ENCODE results near the gene APOL3. TPM values are rescaled to one million over a fixed set of nuclear protein-coding genes. Genes with fewer than 3 reads are reported as not detected.
"Not testable (repeated sequence)": the region's sequence is repeated elsewhere in the genome, so short reads cannot be mapped to it uniquely, and the experiment has no call there.

APOL3 gene
- total RNA-seq, 8 experiments from 2014 or later = 0.09 to 31.4 (median 2.5) TPM; not detected in 1

DNA sequence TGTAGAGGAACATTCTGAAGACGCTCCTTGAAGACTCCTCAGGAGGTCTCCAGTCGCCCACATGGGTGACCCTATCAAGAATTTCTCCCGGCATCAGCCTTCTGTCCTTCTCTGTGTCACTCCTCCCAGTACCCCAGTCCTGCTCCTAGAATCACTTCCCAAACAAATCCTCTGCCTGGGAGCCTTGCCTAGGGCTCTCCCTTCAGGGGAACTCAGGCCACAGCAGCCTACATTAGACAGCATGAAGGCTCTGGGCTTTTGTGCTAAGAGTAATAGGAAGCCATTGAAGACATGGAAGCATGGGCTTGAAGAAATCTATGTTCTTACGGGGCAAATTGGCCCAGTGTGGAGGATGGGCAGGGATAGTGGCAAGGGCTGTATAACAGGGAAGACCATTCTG, 21.8 kb downstream of the APOL3 start:
- 0 to 40% methylated on average over 1 of the region's 4 CpGs; no CpG with 5 or more reads in 8 of the 10 experiments for WGBS, 10 experiments
- in situ Hi-C loops (cut with MboI; ENCODE audit: low pct_unique_long_range_greater_than_20kb in 2 of 9, low sequenced_read_pairs in 9 of 9, unreplicated experiment in 9 of 9); H3K27ac ChIP-seq; H3K4me1 ChIP-seq (replicated peaks in 1 of 2); H3K4me3 ChIP-seq: not testable (repeated sequence)
- peak in 1 of 8 experiments; percentile 19 for ATAC-seq (replicated peaks in 6 of 8)

DNA sequence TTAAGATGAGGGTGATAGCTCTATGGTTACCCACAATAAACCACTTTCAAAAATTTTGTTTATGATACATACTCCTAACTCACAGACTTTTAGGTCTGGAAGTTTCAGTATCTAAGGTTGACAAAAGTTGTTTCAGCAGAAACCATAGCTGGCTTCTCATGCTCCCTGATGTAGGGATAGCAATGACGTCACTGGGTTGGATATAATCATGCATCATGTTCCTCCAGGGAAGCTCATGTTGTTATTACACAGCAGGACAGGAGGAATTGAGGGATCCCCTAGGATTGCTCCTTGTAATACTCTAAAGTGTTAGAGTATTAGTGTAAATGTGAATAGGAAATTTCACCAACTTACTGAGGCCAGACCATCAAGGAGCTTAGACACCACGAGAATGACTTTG, 23.6 kb downstream of the APOL3 start:
- no peak overlapping the region for H3K4me3 ChIP-seq
- peak in 1 of 8 experiments; percentile 30 for ATAC-seq (replicated peaks in 6 of 8)

DNA sequence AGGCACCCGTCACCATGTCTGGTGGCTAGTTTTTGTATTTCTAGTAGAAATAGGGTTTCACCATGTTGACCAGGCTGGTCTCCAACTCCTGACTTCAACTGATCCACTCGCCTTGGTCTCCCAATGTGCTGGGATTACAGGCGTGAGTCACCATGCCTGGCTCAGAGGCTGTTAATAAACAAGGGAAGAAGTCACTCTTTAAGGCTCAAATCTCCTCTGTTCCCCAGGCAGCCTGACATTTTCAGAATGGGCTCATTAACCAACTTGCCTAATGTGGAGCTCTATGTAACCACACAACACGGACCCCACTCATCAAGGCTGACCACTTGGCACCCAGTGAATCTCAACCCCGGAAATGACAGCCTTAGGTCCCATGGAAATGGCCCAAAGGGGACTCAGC, 24.1 kb downstream of the APOL3 start:
- H3K4me3 ChIP-seq = no peak overlapping the region
- in situ Hi-C loops (cut with MboI; ENCODE audit: low pct_unique_long_range_greater_than_20kb in 2 of 9, low sequenced_read_pairs in 9 of 9, unreplicated experiment in 9 of 9) = no loop called here
- H3K27ac ChIP-seq = no peak overlapping the region
- H3K4me1 ChIP-seq (replicated peaks in 1 of 2) = no peaks in the 10 kb centered on the region
- ATAC-seq (replicated peaks in 6 of 8) = peak in 1 of 8 experiments; percentile 47
- 0 to 80% (median 60%) methylated on average over 1 to 4 of the region's 5 CpGs; no CpG with 5 or more reads in 4 of the 10 experiments for WGBS, 10 experiments

More for the DNA sequence above, 23.6 kb downstream of the APOL3 start:
- no peak overlapping the region for H3K27ac ChIP-seq
- in situ Hi-C loops (cut with MboI; ENCODE audit: low pct_unique_long_range_greater_than_20kb in 2 of 9, low sequenced_read_pairs in 9 of 9, unreplicated experiment in 9 of 9) = no loop called here
- no peaks in the 10 kb centered on the region for H3K4me1 ChIP-seq (replicated peaks in 1 of 2)
- 42 to 100% (median 80%) methylated on average over 1 to 2 of the region's 2 CpGs; no CpG with 5 or more reads in 3 of the 10 experiments for WGBS, 10 experiments

DNA sequence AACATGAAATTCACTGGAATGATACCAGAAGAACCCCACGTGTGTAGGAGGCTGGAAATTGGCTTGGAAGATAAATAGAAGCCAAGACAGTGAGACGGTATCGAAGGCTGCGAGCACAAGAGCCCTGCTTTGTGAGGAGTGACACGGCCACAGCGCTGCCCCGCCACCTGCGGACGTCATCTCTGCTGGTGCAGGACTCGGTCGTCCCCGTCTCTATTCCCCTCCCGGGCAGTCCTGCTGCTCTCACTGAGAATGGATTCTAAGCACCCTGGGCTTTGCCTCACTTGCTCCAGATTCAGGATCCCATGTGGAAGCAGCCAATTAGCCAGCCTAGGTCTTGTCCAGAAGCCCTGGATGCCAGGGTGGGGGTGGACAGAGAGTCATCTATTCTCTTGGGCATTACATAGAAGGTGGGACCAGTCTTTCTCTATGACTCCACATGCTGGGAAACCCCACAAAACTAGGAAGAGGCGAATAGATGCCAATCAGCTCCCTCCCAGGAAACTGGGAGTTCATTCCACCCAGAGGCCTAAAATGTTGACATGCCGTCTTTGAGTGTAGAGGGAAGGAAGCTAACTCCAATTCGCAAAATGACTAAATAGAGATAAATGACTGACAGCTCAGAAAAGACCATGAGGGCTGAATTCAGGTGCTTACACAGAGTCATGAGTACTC, 25.1 kb downstream of the APOL3 start:
- in situ Hi-C loops (cut with MboI; ENCODE audit: low pct_unique_long_range_greater_than_20kb in 2 of 9, low sequenced_read_pairs in 9 of 9, unreplicated experiment in 9 of 9) = no loop called here
- no peak for ATAC-seq (replicated peaks in 6 of 8)

DNA sequence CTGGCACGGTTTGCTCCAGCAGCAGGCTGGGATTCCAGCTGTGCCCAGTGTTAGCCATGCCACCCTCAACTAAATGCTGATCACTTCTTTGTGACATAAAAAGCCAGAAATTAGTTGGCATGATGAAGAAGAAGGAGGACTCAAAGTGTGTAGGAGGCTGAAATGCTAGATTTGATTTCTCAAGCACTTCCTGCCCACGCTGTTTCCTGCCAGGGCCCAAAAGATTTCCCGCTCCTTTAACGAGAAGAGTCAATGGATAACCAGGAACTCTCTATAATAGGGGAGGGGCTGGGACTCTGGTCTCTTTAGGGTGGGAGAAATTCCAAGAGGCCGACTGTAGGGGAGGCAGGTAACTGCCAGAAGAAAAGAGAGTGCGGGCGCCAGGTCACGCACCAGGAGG, 26.4 kb downstream of the APOL3 start:
- Histone ChIP-seq H3K27ac (no peak overlapping the region), H3K4me1 (replicated peaks in 1 of 2) (no peaks in the 10 kb centered on the region), H3K4me3 (no peak overlapping the region)
- in situ Hi-C loops (cut with MboI; ENCODE audit: low pct_unique_long_range_greater_than_20kb in 2 of 9, low sequenced_read_pairs in 9 of 9, unreplicated experiment in 9 of 9) = no loop called here
- no peak for ATAC-seq (replicated peaks in 6 of 8)
- 0 to 80% (median 52%) methylated on average over 1 to 5 of the region's 8 CpGs; no CpG with 5 or more reads in 1 of the 10 experiments for WGBS, 10 experiments

More for the DNA sequence above, 25.1 kb downstream of the APOL3 start:
- H3K4me1 ChIP-seq (replicated peaks in 1 of 2) = no peaks in the 10 kb centered on the region
- no peak overlapping the region for H3K27ac ChIP-seq
- WGBS, 10 experiments = 43 to 100% (median 76%) methylated on average over 1 to 7 of the region's 16 CpGs; no CpG with 5 or more reads in 2 of the 10 experiments
- H3K4me3 ChIP-seq = no peak overlapping the region

DNA sequence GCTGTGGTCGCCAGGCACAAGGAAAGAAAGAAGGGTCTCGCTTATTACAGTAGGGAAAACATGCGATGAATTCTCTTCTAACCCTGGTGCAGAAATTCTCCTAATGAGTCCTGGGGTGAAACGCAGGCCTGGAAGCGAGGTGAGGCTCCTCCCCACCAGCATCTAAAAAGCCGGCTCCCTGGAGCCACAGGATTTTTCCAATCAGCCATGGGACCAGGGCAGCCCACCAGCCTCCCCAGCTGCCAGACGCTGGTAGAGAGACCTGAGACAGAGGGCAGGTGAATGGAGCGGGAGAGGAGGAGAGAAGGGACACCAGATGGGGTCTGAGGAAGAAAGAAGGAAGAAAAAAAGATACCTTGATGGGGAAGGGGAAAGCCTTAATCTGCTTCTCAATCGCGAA, 28.6 kb downstream of the APOL3 start:
- no peak for ATAC-seq (replicated peaks in 6 of 8)
- Histone ChIP-seq H3K4me3 (no peak overlapping the region), H3K27ac (no peak overlapping the region), H3K4me1 (replicated peaks in 1 of 2) (no peaks in the 10 kb centered on the region)
- in situ Hi-C loops (cut with MboI; ENCODE audit: low pct_unique_long_range_greater_than_20kb in 2 of 9, low sequenced_read_pairs in 9 of 9, unreplicated experiment in 9 of 9) = no loop called here
- WGBS, 10 experiments = 59 to 100% (median 80%) methylated on average over 1 to 8 of the region's 10 CpGs; no CpG with 5 or more reads in 3 of the 10 experiments

DNA sequence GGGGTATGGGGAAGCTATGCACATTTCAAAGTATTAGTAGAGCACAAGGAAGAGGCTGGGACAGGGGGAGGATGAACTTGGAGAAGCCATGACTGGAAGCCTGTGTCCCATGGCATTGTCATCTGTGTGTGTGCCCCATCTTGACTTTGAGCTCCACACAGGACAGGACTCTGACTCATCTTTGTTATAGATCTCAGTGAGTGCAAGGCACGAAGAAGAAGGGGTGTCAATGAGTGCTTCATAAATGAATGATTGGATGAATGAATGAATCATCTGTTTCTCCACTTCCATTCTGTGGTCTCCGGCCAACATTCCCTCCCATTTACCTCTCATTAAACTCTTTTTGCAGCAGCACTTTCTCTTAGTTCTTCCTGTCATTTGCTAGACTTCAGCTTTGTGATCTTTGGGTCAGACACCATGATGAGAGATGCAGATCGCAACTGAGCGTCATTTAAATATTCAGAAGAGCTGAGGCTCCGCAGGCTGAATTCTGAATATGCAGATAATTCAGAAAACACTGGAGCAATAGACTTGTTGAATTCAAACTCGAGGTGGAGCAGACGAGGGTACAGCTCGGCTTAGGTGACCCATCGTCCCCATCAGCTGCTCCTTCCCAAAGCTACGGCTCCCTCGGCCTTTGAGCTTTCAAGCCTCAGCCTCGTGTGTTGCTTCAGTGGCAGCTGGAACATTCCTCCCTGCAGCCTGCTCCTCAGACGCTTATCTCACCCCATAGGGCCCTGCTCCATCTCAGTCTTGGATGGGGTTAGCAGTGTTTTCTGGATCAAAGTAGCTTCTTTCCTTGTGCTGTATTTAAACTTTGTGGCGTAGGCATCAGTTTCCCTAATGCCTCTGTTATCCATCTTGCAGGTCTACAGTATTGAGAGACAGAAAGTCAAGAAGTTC, 30.8 kb downstream of the APOL3 start:
- Histone ChIP-seq H3K4me3 (no peak overlapping the region), H3K27ac (no peak overlapping the region), H3K4me1 (replicated peaks in 1 of 2) (no peaks in the 10 kb centered on the region)
- ATAC-seq (replicated peaks in 6 of 8) = peak in 5 of 8 experiments; percentile 43 to 98 (median 95)
- 7 to 90% (median 34%) methylated on average over 2 to 11 of the region's 14 CpGs for WGBS, 10 experiments
- in situ Hi-C loops (cut with MboI; ENCODE audit: low pct_unique_long_range_greater_than_20kb in 2 of 9, low sequenced_read_pairs in 9 of 9, unreplicated experiment in 9 of 9) = loop anchor here in 1 of 9 experiments (10.0 kb wide), 1 partner anchor 175 kb away; no protein-coding TSS in a partner anchor

DNA sequence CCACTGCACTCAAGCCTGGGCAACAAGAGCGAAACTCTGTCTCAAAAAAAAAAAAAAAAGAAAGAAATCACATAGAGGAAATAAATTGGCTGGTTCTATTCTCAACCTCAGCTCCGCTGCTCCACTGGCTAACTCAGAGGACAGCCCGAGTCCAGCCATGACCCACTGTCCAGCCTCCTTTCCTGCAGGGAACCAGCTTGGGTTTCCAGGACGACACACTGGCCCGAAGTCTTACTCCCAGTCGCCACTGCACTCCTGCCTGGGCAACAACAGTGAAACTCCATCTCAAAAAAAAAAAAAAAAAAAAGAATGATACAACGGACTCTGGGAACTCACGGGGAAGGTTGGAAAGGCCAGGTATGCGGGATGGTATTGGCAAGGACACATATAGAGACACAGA, 31.5 kb downstream of the APOL3 start:
- ATAC-seq (replicated peaks in 6 of 8) = peak in 2 of 8 experiments; percentile 18 to 73
- Histone ChIP-seq H3K27ac (no peak overlapping the region), H3K4me1 (replicated peaks in 1 of 2) (no peaks in the 10 kb centered on the region), H3K4me3 (no peak overlapping the region)
- in situ Hi-C loops (cut with MboI; ENCODE audit: low pct_unique_long_range_greater_than_20kb in 2 of 9, low sequenced_read_pairs in 9 of 9, unreplicated experiment in 9 of 9) = loop anchor here in 1 of 9 experiments (10.0 kb wide), 1 partner anchor 174 kb away; no protein-coding TSS in a partner anchor
- whole genome bisulfite sequencing, 10 experiments = 67 to 100% (median 87%) methylated on average over 1 to 8 of the region's 9 CpGs

DNA sequence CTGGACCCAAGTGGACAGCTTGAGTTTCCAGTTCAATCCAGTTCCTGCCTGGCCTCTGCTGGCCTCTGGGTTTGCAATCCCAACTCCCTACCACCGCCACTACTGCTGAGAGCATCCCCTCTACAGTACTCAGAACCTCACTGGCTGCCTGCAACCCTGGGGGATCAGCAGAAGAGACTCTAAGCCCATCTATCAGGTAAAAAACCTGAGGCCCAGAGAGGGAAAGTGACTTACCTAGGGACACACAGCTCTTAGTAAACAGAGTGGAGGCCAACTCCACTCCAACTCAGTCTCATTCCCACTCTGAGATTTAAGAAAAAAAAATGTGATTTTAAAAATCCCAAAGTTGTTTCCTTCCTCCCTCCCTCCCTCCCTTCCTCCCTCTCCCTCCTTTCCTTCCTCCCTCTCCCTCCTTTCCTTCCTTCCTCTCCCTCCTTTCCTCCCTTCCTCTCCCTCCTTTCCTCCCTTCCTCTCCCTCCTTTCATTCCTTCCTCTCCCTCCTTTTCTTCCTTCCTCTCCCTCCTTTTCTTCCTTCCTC, 34.5 kb downstream of the APOL3 start:
- Histone ChIP-seq H3K4me3 (no peak overlapping the region), H3K27ac (no peak overlapping the region), H3K4me1 (replicated peaks in 1 of 2) (peaks cover 0 to 3% of the 10 kb centered on the region in 2 donors)
- WGBS, 10 experiments = 63 to 100% (median 88%) methylated on average over 1 of the region's 1 CpG; no CpG with 5 or more reads in 7 of the 10 experiments
- no peak for ATAC-seq (replicated peaks in 6 of 8)
- in situ Hi-C loops (cut with MboI; ENCODE audit: low pct_unique_long_range_greater_than_20kb in 2 of 9, low sequenced_read_pairs in 9 of 9, unreplicated experiment in 9 of 9) = loop anchor here in 1 of 9 experiments (10.0 kb wide), 1 partner anchor 171 kb away; no protein-coding TSS in a partner anchor

DNA sequence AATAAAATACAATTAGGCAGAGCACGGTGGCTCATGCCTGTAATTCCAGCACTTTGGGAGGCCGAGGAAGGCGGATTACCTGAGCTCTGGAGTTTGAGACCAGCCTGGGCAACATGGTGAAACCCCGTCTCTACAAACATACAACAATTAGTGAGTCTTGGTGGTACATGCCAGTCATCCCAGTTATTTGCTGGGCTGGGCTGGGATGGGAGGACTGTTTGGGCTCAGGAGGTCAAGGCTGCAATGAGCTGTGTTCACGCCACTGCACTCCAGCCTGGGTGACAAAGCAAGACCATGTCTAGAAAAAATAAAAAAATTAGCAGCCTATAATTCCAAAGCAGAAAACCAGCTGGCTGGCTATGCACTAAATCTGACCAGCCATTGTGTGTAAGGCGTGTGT, 35.1 kb downstream of the APOL3 start:
- Histone ChIP-seq H3K4me3 (no peak overlapping the region), H3K4me1 (replicated peaks in 1 of 2) (peaks cover 0 to 3% of the 10 kb centered on the region in 2 donors), H3K27ac (no peak overlapping the region)
- 64 to 100% (median 83%) methylated on average over 1 to 5 of the region's 6 CpGs; no CpG with 5 or more reads in 2 of the 10 experiments for WGBS, 10 experiments
- no peak for ATAC-seq (replicated peaks in 6 of 8)
- in situ Hi-C loops (cut with MboI; ENCODE audit: low pct_unique_long_range_greater_than_20kb in 2 of 9, low sequenced_read_pairs in 9 of 9, unreplicated experiment in 9 of 9) = loop anchor here in 1 of 9 experiments (10.0 kb wide), 1 partner anchor 171 kb away; no protein-coding TSS in a partner anchor

DNA sequence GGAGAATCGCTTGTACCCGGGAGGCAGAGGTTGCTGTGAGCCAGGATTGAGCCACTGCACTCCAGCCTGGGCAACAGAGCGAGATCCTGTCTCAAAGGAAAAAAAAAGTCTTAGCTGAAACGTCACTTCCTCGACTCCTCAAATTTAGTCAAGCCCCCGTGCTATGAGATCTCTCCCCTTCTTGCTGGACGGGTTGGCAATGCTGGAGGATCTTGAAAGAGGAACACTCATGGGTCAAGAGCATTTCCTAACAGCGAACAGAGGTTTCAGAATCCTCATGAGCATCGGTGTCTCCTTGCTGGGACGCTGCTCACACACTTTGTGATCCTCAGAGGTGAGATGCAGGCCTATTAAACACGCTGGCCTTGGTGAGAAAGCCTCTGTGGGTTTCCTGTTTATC, 35.9 kb downstream of the APOL3 start:
- H3K4me1 ChIP-seq (replicated peaks in 1 of 2) = peaks cover 0 to 3% of the 10 kb centered on the region in 2 donors
- in situ Hi-C loops (cut with MboI; ENCODE audit: low pct_unique_long_range_greater_than_20kb in 2 of 9, low sequenced_read_pairs in 9 of 9, unreplicated experiment in 9 of 9) = loop anchor here in 3 of 9 experiments (10.0 to 25.0 kb wide), 4 partner anchors 170 to 762 kb away; partner anchors contain the start of gene APOL6 (in 1 of the 3)
- no peak overlapping the region for H3K4me3 ChIP-seq
- 20 to 87% (median 47%) methylated on average over 1 to 9 of the region's 11 CpGs; no CpG with 5 or more reads in 3 of the 10 experiments for WGBS, 10 experiments
- H3K27ac ChIP-seq = no peak overlapping the region
- ATAC-seq (replicated peaks in 6 of 8) = no peak
